Endothelial cell of umbilical vein (primary cell): ENCODE results near the gene SLC22A7. TPM values are rescaled to one million over a fixed set of nuclear protein-coding genes. Genes with fewer than 3 reads are reported as not detected.

Experiments
- BruUV-seq: library from RNA; stranded (reverse); fragments of 400-500 nt; replicated peaks from 2 replicates; lab custom pipeline; 2021; lab: Mats Ljungman, UMichigan
- CTCF ChIA-PET: fragments of 300-600, 350-600 bp; sonication (Branson Sonifier 250); formaldehyde crosslinking; loops from one replicate; lab custom pipeline; 2021; ENCODE audit warnings: antibody characterized with exemption, inconsistent platforms; lab: Charles Lee
- POLR2A ChIA-PET: fragments of 300-600, 350-600 bp; sonication (Branson Sonifier 250); formaldehyde crosslinking; loops from one replicate; lab custom pipeline; 2021; ENCODE audit warnings: antibody characterized with exemption, inconsistent platforms; lab: Charles Lee
- DNase-seq: peaks from one replicate; pipeline ENCODE4 v3.0.0-alpha.2; 2011; ENCODE audit warnings: low read depth, low spot score
- FAIRE-seq: peaks from 2 replicates; lab custom pipeline; 2011; peaks lifted over from hg19 to GRCh38; lab: Jason Lieb, UNC
- H2AFZ ChIP-seq: 2 replicates; pipeline ENCODE4 v1.6.0; 2012; ENCODE audit warnings: low read depth, low read length, control low read depth, inconsistent platforms
- H3K27ac ChIP-seq: 2 replicates; pipeline ENCODE4 v1.5.1; 2011; ENCODE audit warnings: low read depth, mild to moderate bottlenecking, control low read depth, low read length, moderate library complexity; ENCODE audit not compliant: insufficient read depth
- H3K27me3 ChIP-seq, 2 experiments: 2 replicates each; pipeline versions ENCODE4 v1.6.0 to v1.6.1; 2011; ENCODE audit warnings: low read length in 2 of 2, mixed read lengths in 1 of 2; ENCODE audit not compliant: control insufficient read depth in 2 of 2, insufficient read depth in 2 of 2
- H3K36me3 ChIP-seq, 2 experiments: 2 replicates in 1 of 2; 3 replicates in 1 of 2; pipeline ENCODE4 v1.5.1; 2011; ENCODE audit warnings: low read length in 2 of 2, mild to moderate bottlenecking in 1 of 2, moderate library complexity in 1 of 2; ENCODE audit not compliant: control insufficient read depth in 2 of 2, insufficient read depth in 2 of 2; ENCODE audit errors: extremely low read depth in 1 of 2
- H3K4me1 ChIP-seq: 3 replicates; pipeline ENCODE4 v1.5.1; 2011; ENCODE audit warnings: mild to moderate bottlenecking, low read length; ENCODE audit not compliant: control insufficient read depth, insufficient read depth; ENCODE audit errors: extremely low read depth
- H3K4me2 ChIP-seq: 2 replicates; pipeline ENCODE4 v1.6.1; 2011; ENCODE audit warnings: low read length, control low read depth, mixed read lengths; ENCODE audit not compliant: insufficient read depth
- H3K4me3 ChIP-seq, 3 experiments: fragments of 200-600 bp in 1 of 3; sonication (generic), shearing (Covaris generic) in 1 of 3; replicated peaks in 1 of 3; 2 replicates each; pipeline ENCODE4 v1.5.1; 2011 to 2016; ENCODE audit warnings: control low read depth in 3 of 3, low read length in 3 of 3, mild to moderate bottlenecking in 2 of 3, inconsistent platforms in 1 of 3, low read depth in 1 of 3, moderate library complexity in 1 of 3; ENCODE audit not compliant: insufficient read depth in 1 of 3
- H3K79me2 ChIP-seq: 2 replicates; pipeline ENCODE4 v1.6.0; 2012; ENCODE audit warnings: low read length, inconsistent platforms; ENCODE audit not compliant: control insufficient read depth, insufficient read depth
- H3K9ac ChIP-seq: replicated peaks from 2 replicates; pipeline ENCODE3; 2011; ENCODE audit warnings: low read length, control low read depth; ENCODE audit not compliant: insufficient read depth; ENCODE audit errors: extremely low read depth
- H3K9me1 ChIP-seq: replicated peaks from 3 replicates; pipeline ENCODE4 v1.6.0; 2011; ENCODE audit warnings: mild to moderate bottlenecking, low read length; ENCODE audit not compliant: control insufficient read depth, insufficient read depth; ENCODE audit errors: extremely low read depth
- H3K9me3 ChIP-seq: replicated peaks from 2 replicates; pipeline ENCODE4 v1.5.1; 2012; ENCODE audit warnings: low read length, inconsistent platforms; ENCODE audit not compliant: control insufficient read depth, insufficient read depth
- H4K20me1 ChIP-seq: replicated peaks from 2 replicates; pipeline ENCODE3; 2011; ENCODE audit warnings: mild to moderate bottlenecking, low read length; ENCODE audit not compliant: control insufficient read depth, insufficient read depth; ENCODE audit errors: extremely low read depth
- FOS ChIP-seq: IDR thresholded peaks from 2 replicates; pipeline ENCODE4 v1.6.1; 2011; ENCODE audit warnings: mild to moderate bottlenecking, low read length, moderate library complexity, borderline replicate concordance; ENCODE audit not compliant: insufficient read depth
- GATA2 ChIP-seq: IDR thresholded peaks from 2 replicates; pipeline ENCODE4 v1.7.0; 2011; ENCODE audit warnings: low read depth, mild to moderate bottlenecking, moderate library complexity, mixed read lengths, low read length; ENCODE audit not compliant: insufficient read length, insufficient read depth
- MYC ChIP-seq: IDR thresholded peaks from one replicate; pipeline ENCODE4 v1.6.1; 2011; ENCODE audit warnings: mild to moderate bottlenecking, low read depth, low read length
- POLR2AphosphoS5 ChIP-seq: IDR thresholded peaks from 2 replicates; pipeline ENCODE4 v1.6.1; 2012; ENCODE audit warnings: low read depth, mild to moderate bottlenecking, control low read depth, low read length, moderate library complexity; ENCODE audit not compliant: insufficient read depth
- dilution Hi-C: fragments of 300-500 bp; cut with MboI; formaldehyde crosslinking; loops from one replicate; pipeline ENCODE4 v1.15.0; 2019; ENCODE audit warnings: low sequenced_read_pairs; ENCODE audit not compliant: extremely low pct_ligation_motif_present
- intact Hi-C: fragments of 100-400 bp; cut with micrococcal nuclease; formaldehyde crosslinking; loops from one replicate; pipeline ENCODE4 v1.10.0; 2022
- polyA plus RNA-seq, 4 experiments: library from polyadenylated mRNA; depleted of rRNA in 3 of 4; stranded (reverse) in 3 of 4; unstranded in 1 of 4; fragments of >200 nt; gene quantifications; 2 replicates each; pipeline versions ENCODE4 v1.2.1 to v1.2.3, GENCODE V29; 2011 to 2012; ENCODE audit warnings: missing spikeins in 1 of 4
- total RNA-seq: library from RNA; stranded (reverse); gene quantifications from 2 replicates; pipeline ENCODE4 v1.2.3, GENCODE V29; 2021

Gene SLC22A7
- total and polyA plus RNA-seq, 2 donors (not counting 3 experiments of a cell fraction or from before 2014, with no cell fraction given) = not detected

- BruUV-seq = no TSS peak
- CTCF ChIA-PET = no interaction called here
- intact Hi-C loops = no loop called here
These were observed 6.8 kb downstream of the SLC22A7 start for GRCh38 chr6:43304882-43305281.

GRCh38 chr6:43306086-43306485 lies 8.0 kb downstream of the SLC22A7 start:
- POLR2A ChIA-PET = no interaction called here
- Histone ChIP-seq H3K9ac (no peak overlapping the region), H3K79me2 (no peaks in the 10 kb centered on the region), H4K20me1 (no peaks in the 10 kb centered on the region), H3K4me3 (no peak overlapping the region), H3K27ac (no peak overlapping the region), H3K4me2 (no peak overlapping the region), H3K9me3 (no peaks in the 10 kb centered on the region), H3K27me3 (peaks cover 10 to 13% of the 10 kb centered on the region in 2 experiments), H3K4me1 (peaks cover 8% of the 10 kb centered on the region), H3K36me3 (no peaks in the 10 kb centered on the region), H2AFZ (no peak overlapping the region), H3K9me1 (no peaks in the 10 kb centered on the region)
- no TSS peak for BruUV-seq
- CTCF ChIA-PET = interaction anchor here (1.6 kb wide), 1 partner anchor 9 kb away, joined by 5 read pairs; no protein-coding TSS in a partner anchor
- FAIRE-seq (no peak), DNase-seq (no peak)
- TF ChIP-seq MYC = no peak
- intact Hi-C loops = no loop called here
- dilution Hi-C loops = no loop called here

More at GRCh38 chr6:43304882-43305281, 6.8 kb downstream of the SLC22A7 start:
- no peak for DNase-seq
- H3K4me2 ChIP-seq = no peak overlapping the region
- TF ChIP-seq GATA2 (no peak), FOS (no peak), POLR2AphosphoS5 (no peak)
- H3K9me1 ChIP-seq = no peaks in the 10 kb centered on the region
- H3K9me3 ChIP-seq = no peaks in the 10 kb centered on the region
- H2AFZ ChIP-seq = no peak overlapping the region
- no peak overlapping the region for H3K9ac ChIP-seq
- H3K79me2 ChIP-seq = no peaks in the 10 kb centered on the region
- H3K27me3 ChIP-seq = peaks cover 10 to 13% of the 10 kb centered on the region in 2 experiments
- H3K36me3 ChIP-seq = no peaks in the 10 kb centered on the region
- no peak for FAIRE-seq
- POLR2A ChIA-PET = no interaction called here
- H3K4me3 ChIP-seq = no peak overlapping the region
- peaks cover 8% of the 10 kb centered on the region for H3K4me1 ChIP-seq
- dilution Hi-C loops = no loop called here
- no peak overlapping the region for H3K27ac ChIP-seq
- no peaks in the 10 kb centered on the region for H4K20me1 ChIP-seq
